AG04450 (cell line): ENCODE measurements around the gene MUC20. TPM values are rescaled to one million over a fixed set of nuclear protein-coding genes. Genes with fewer than 3 reads are reported as not detected.

Source experiments
- CTCF ChIA-PET: fragments of 300-600, 350-600 bp; formaldehyde crosslinking; extraction: SDS; loops from one replicate; lab custom pipeline; 2022; ENCODE audit warnings: antibody characterized with exemption, inconsistent platforms; lab: Charles Lee
- POLR2A ChIA-PET: fragments of 350-600 bp; formaldehyde crosslinking; extraction: SDS; loops from one replicate; lab custom pipeline; 2021; ENCODE audit warnings: antibody characterized with exemption, inconsistent platforms; lab: Yijun Ruan, JAX
- DNase-seq: peaks from one replicate; pipeline ENCODE4 v3.0.0-alpha.2; 2011; ENCODE audit warnings: low read depth, low spot score
- H3K27ac ChIP-seq: one replicate; pipeline ENCODE4 v1.5.1; 2012; ENCODE audit warnings: low read depth, low read length, control low read depth
- H3K27me3 ChIP-seq: one replicate; pipeline ENCODE4 v1.6.0; 2012; ENCODE audit warnings: low read length; ENCODE audit not compliant: control insufficient read depth, insufficient read depth
- H3K4me3 ChIP-seq: 2 replicates; pipeline ENCODE4 v1.5.1; 2011; ENCODE audit warnings: mild to moderate bottlenecking, low read depth, low read length, control low read depth
- H3K9me3 ChIP-seq: 2 replicates; pipeline ENCODE4 v1.5.1; 2012; ENCODE audit warnings: low read length; ENCODE audit not compliant: control insufficient read depth, insufficient read depth
- CTCF ChIP-seq: IDR thresholded peaks from 2 replicates; pipeline ENCODE4 v1.5.1; 2011; ENCODE audit warnings: low read depth, low read length, control low read depth, inconsistent platforms
- polyA plus RNA-seq: library from polyadenylated mRNA; depleted of rRNA; stranded (reverse); fragments of >200 nt; gene quantifications from 2 replicates; pipeline ENCODE4 v1.2.3, GENCODE V29; 2011

MUC20 gene
- polyA plus RNA-seq, 1 experiment = 0.19 TPM

DNA sequence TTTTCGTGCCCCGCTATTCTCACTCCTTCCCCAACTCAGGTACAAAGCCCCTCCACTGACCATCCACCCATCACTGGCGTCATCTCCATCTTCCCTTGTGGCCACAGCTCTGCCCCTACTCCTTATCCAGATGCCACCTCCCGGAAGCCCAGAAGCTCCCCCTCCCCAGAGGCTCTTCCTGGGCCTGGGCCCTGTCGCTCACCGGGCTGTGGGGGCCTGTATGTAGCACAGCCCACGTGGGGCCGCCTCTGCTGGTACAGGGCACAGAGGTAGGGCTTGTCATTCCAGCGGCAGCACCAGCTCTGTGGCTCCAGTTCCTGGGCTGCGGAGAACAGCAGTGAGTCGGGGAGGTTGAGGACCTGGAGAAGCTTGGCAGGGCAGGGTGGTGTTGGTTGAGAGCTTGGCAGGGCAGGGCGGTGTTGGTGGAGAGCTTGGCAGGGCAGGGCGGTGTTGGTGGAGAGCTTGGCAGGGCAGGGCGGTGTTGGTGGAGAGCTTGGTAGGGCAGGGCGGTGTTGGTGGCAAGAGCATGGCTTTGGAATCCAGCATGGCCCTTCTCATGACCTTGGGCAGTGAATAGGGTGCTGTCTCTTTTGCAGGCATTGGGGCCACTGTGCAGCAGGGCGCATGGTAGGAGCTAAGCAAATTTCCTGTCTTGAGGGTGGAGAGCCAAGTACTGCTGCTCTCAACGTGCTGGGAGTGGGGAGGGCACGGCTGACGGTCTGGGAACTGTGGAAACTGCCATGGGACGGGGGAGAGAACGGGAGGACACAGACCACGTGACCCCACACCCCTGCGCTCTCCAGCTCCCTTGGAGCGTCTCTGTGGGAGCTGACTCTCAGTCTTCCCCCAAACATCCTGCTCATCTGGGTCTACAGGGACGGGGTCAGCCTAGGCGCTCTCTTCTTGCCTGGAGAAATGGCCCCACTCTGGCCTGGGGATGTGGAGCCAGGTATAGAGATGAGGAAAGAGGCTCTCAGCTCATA, 43.4 kb downstream of the MUC20 start:
- no peak for DNase-seq
- H3K27ac ChIP-seq = no peak overlapping the region
- no peak for TF ChIP-seq CTCF
- peaks cover 12% of the 10 kb centered on the region; the same call in 1 of the 2 replicates for H3K9me3 ChIP-seq
- POLR2A ChIA-PET = no interaction called here
- no peak overlapping the region for H3K4me3 ChIP-seq
- peaks cover 32% of the 10 kb centered on the region for H3K27me3 ChIP-seq
- CTCF ChIA-PET = no interaction called here

DNA sequence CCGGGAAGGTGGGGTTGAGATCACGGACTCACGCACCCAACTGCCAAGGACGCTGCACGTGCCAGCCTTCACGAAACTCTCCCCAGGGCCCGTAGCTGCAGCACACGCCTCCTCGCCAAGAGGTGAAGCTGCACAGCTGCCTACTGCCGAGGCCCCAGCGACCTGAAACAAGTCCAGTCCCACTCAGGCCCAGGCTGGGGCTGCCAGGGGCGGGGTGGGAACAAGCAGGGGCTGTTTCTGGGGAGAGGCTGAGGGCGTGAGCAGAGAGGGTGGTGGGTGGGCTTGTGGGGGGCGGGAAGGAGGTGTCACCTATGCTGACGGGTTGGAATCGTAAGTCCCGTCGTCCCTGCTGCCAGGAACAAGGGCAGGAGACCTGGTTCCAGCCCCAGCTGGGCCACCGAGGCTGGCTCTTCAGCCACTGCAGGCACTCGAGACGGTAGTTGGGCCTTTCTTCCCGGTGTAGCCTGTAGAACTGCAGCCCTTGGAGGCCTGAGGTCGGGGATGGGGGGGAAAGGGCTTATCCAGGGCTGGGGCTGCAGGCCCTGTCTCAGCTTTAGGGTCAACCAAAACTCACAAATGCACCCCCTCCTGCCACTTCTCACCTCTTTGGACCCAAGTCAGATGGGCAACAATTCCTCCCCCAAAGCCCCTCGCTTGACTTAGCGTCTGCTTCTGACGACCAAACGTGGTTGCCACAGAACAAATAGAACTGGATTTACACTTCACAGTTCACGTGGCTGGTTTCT, 44.4 kb downstream of the MUC20 start:
- H3K4me3 ChIP-seq = no peak overlapping the region

DNA sequence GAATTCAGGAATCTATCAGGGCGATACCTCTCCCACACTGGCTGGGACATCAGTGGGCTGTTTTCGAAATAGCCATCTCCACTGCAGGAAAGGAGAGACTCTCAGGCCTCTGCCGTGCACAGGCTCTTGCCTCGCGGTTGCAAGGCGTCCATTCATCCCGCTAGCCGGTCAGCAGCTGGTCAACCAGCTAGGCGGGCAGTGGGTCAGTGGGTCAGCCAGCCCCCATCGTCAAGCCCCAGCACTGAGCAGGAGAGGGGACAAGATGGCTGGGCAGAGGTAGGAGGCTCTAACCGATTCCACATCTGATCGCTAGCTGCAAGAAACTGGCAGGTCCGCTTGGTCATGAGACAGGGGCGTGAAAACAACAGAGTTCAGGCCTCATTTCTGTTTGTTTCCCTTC, 45.9 kb downstream of the MUC20 start:
- TF ChIP-seq CTCF = no peak
- Histone ChIP-seq H3K9me3 (peaks cover 26% of the 10 kb centered on the region), H3K27ac (no peak overlapping the region), H3K27me3 (peaks cover 16% of the 10 kb centered on the region), H3K4me3 (no peak overlapping the region)
- DNase-seq = no peak
- ChIA-PET POLR2A (no interaction called here), CTCF (no interaction called here)

More for the DNA sequence above, 44.4 kb downstream of the MUC20 start:
- ChIA-PET POLR2A (no interaction called here), CTCF (no interaction called here)
- no peak for DNase-seq
- Histone ChIP-seq H3K9me3 (peaks cover 15% of the 10 kb centered on the region; the same call in 1 of the 2 replicates), H3K27me3 (peaks cover 30% of the 10 kb centered on the region), H3K27ac (no peak overlapping the region)
- TF ChIP-seq CTCF = no peak

DNA sequence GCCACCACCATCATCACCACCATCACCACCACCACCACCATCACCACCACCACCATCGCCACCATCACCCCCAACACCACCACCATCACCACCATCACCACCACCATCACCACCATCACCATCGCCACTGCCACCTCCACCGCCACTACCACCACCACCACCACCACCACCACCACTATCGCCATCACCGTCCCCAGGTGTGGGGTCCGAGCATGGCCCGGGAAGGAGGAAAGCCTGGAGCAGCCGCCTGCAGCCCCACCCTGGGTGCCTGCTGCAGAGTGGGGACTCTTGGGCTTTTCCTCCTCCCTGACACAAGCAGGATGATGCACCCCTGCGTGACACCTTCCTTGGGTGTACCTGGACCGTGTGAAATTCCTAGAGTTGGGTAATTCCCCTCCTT, 47.0 kb downstream of the MUC20 start:
- CTCF ChIA-PET = no interaction called here
- POLR2A ChIA-PET = no interaction called here
- no peak for DNase-seq
- Histone ChIP-seq H3K27me3 (peaks cover 10% of the 10 kb centered on the region), H3K4me3 (no peak overlapping the region), H3K9me3 (peaks cover 31% of the 10 kb centered on the region), H3K27ac (no peak overlapping the region)
- TF ChIP-seq CTCF = no peak
